HEK293 (cell line): ENCODE data around the gene CDCA5.

Experiments used
- CTCF ChIP-seq: fragments of 450-650 bp; formaldehyde crosslinking; IDR thresholded peaks from 2 replicates; pipeline ENCODE4 v1.5.1; 2016; ENCODE audit warnings: missing biosample characterization, missing genetic modification characterization
- YY1 ChIP-seq: fragments of 450-650 bp; formaldehyde crosslinking; IDR thresholded peaks from 2 replicates; pipeline ENCODE4 v1.5.1; 2018; ENCODE audit warnings: missing biosample characterization, missing genetic modification characterization
- ZBTB21 ChIP-seq: fragments of 450-650 bp; formaldehyde crosslinking; IDR thresholded peaks from 2 replicates; pipeline ENCODE4 v1.5.1; 2017; ENCODE audit warnings: missing biosample characterization, missing genetic modification characterization
- ZNF239 ChIP-seq: fragments of 450-650 bp; formaldehyde crosslinking; IDR thresholded peaks from 2 replicates; pipeline ENCODE4 v1.5.1; 2016; ENCODE audit warnings: missing biosample characterization, missing genetic modification characterization
- ZNF324 ChIP-seq: fragments of 450-650 bp; formaldehyde crosslinking; IDR thresholded peaks from 2 replicates; pipeline ENCODE4 v1.5.1; 2016; ENCODE audit warnings: missing biosample characterization, missing genetic modification characterization
- ZNF341 ChIP-seq: fragments of 450-650 bp; formaldehyde crosslinking; IDR thresholded peaks from 2 replicates; pipeline ENCODE4; 2016; ENCODE audit warnings: low read depth, missing biosample characterization, missing genetic modification characterization
- ZNF37A ChIP-seq: fragments of 450-650 bp; IDR thresholded peaks from 2 replicates; pipeline ENCODE4 v1.5.1; 2018; ENCODE audit warnings: missing biosample characterization, missing genetic modification characterization
- ZNF529 ChIP-seq: fragments of 450-650 bp; formaldehyde crosslinking; IDR thresholded peaks from 2 replicates; pipeline ENCODE4 v1.5.1; 2017; ENCODE audit warnings: missing genetic modification characterization, missing biosample characterization; ENCODE audit not compliant: insufficient replicate concordance
- ZNF707 ChIP-seq: fragments of 450-650 bp; formaldehyde crosslinking; IDR thresholded peaks from 2 replicates; pipeline ENCODE4 v1.5.1; 2016; ENCODE audit warnings: missing biosample characterization, missing genetic modification characterization
- TF ChIP-seq, protein P1 (sequence below): sonication (generic); formaldehyde crosslinking; IDR thresholded peaks from 2 replicates; pipeline ENCODE4 v1.8.1; 2022; ENCODE audit warnings: mild to moderate bottlenecking, moderate library complexity, missing genetic modification reagents
- TF ChIP-seq, protein P2 (sequence below): fragments of 450-650 bp; formaldehyde crosslinking; IDR thresholded peaks from 2 replicates; pipeline ENCODE4 v1.5.0; 2017; ENCODE audit warnings: missing biosample characterization, missing genetic modification characterization, borderline replicate concordance

GRCh38 chr11:65120831-65121230 is 37.0 kb upstream of the CDCA5 start:
- TF ChIP-seq CTCF (tag by site-specific recombination) (no peak), ZNF239 (tag by site-specific recombination) (no peak), ZNF324 (tag by site-specific recombination) (no peak), ZBTB21 (tag by site-specific recombination) (no peak), YY1 (tag by site-specific recombination) (no peak), ZNF529 (tag by site-specific recombination) (no peak), ZNF37A (no peak), ZNF707 (tag by site-specific recombination) (no peak), ZNF341 (no peak)
- TF ChIP-seq, protein P1, sequence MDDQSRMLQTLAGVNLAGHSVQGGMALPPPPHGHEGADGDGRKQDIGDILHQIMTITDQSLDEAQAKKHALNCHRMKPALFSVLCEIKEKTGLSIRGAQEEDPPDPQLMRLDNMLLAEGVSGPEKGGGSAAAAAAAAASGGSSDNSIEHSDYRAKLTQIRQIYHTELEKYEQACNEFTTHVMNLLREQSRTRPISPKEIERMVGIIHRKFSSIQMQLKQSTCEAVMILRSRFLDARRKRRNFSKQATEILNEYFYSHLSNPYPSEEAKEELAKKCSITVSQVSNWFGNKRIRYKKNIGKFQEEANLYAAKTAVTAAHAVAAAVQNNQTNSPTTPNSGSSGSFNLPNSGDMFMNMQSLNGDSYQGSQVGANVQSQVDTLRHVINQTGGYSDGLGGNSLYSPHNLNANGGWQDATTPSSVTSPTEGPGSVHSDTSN (CRISPR knock-in tag), result no peak
- TF ChIP-seq, protein P2, sequence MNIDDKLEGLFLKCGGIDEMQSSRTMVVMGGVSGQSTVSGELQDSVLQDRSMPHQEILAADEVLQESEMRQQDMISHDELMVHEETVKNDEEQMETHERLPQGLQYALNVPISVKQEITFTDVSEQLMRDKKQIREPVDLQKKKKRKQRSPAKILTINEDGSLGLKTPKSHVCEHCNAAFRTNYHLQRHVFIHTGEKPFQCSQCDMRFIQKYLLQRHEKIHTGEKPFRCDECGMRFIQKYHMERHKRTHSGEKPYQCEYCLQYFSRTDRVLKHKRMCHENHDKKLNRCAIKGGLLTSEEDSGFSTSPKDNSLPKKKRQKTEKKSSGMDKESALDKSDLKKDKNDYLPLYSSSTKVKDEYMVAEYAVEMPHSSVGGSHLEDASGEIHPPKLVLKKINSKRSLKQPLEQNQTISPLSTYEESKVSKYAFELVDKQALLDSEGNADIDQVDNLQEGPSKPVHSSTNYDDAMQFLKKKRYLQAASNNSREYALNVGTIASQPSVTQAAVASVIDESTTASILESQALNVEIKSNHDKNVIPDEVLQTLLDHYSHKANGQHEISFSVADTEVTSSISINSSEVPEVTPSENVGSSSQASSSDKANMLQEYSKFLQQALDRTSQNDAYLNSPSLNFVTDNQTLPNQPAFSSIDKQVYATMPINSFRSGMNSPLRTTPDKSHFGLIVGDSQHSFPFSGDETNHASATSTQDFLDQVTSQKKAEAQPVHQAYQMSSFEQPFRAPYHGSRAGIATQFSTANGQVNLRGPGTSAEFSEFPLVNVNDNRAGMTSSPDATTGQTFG (tag by site-specific recombination), result no peak
